GM21360 (cell line): ENCODE measurements around the gene TSNAXIP1.
A peak's percentile ranks its signal among the peaks of the same experiment; 100 is the strongest.
"Not testable (repeated sequence)": the region's sequence is repeated elsewhere in the genome, so short reads cannot be mapped to it uniquely, and the experiment has no call there.

Source experiments
- ATAC-seq: cut with Tn5 transposase; IDR thresholded peaks from one replicate; pipeline ENCODE4 v1.9.1; 2021; ENCODE audit warnings: mild to moderate bottlenecking, moderate library complexity; ENCODE audit not compliant: unreplicated experiment

The TSNAXIP1 gene

DNA sequence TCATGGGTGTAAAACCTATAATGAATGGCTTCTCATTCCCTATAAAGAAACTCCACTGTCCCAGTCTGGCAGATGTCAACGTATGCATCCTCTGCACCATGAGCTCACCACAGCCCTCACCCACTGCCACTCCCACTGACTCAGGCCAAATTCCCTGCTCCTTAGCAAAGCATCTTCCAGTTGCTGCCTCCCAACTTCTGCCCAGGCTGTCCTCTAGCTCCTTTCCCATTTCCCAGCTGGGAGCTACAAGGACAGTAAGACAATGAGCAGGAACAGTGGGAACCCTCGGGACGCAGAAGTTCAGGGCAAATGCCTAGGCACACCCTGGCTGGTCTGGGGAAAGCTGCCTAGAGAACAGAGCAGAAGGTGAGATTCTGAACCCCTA is 26.3 kb downstream of the TSNAXIP1 start:
- ATAC-seq = no peak

DNA sequence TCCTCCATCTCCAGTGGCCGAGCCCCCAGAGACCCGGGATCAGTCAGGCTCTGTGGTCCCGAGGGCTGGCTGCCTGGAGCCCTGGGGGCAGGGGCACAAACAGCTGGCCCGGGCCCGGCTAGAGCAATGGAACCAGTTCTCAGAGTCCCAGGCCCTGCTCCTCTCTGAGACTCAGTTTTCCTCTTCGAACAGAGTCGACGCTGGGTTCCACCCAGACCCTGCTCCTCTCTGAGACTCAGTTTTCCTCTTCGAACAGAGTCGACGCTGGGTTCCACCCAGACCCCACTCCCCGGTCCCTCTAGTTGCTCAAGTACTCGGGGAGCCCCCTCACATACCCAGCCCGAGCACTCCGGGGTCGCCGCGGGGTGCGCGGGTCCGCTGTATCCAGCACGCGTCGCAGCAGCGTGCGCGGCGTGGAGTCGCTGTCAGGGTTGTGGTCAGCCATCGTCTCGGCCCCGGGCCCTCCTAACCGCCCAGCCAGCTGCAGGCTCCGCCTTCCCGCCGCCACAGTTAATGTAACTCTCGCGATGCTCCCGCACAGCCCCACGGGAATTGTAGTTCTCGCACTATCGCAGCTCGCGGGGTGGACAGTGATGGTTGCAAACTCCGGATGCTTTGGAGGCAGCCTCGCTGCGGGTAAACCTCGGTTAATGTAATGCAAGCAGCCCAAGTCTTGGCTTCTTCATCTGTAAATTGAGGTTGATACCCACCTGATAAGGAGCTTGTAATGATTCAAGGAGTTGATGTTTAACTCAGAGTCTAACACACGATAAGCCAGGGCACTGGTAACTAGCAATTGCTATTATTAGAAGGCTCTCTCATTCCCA is 26.9 kb downstream of the TSNAXIP1 start:
- peak; percentile 94 for ATAC-seq

DNA sequence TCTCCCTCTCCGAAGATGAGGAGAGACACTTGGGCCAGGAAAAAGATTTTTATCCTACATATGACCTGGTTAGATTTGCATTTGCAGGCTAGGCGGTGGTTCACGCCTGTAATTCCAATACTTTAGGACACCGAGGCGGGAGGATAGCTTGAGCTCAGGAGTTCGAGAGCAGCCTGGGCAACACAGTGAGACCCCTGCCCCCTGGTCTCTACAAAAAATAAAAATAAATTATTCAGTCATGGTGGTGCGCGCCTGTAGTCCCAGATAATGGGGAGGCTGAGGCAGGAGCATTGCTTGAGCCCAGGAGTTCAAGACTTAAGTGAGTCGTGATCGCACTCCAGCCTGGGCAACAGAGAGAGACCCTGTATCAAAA is 27.5 kb downstream of the TSNAXIP1 start:
- no peak for ATAC-seq

DNA sequence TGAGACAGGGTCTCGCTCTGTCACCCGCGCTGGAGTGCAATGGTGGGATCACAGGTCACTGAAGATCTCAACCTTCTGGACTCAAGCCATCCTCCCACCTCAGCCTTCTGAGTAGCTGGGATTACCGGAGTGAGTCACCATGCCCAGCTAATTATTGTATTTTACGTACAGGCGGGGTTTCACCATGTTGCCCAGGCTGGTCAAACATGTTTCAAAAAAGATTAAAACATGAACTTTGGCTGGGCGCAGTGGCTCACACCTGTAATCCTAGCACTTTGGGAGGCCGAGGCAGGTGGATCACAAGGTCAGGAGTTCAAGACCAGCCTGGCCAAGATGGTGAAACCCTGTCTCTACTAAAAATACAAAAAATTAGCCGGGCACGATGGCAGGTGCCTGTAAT is 30.5 kb downstream of the TSNAXIP1 start:
- ATAC-seq = not testable (repeated sequence)

DNA sequence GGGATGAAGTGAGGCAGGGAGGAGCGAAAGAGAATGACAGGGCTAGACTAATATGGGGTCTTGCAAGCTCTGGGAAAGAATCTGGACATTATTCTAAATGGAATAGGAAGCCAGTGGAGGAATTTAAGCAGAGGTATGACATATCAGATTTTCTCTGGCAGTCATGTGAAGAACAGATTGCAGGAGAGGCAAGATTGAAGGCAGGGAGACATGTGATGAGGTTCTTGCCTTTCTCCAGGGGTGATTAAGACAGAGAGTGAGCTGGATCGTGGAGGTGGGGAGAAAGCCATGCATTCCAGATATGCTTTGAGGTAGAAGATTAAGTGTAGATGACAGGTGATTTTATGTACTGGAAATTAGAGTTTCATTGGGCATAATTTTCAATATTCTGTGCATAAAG is 31.1 kb downstream of the TSNAXIP1 start:
- ATAC-seq = no peak

DNA sequence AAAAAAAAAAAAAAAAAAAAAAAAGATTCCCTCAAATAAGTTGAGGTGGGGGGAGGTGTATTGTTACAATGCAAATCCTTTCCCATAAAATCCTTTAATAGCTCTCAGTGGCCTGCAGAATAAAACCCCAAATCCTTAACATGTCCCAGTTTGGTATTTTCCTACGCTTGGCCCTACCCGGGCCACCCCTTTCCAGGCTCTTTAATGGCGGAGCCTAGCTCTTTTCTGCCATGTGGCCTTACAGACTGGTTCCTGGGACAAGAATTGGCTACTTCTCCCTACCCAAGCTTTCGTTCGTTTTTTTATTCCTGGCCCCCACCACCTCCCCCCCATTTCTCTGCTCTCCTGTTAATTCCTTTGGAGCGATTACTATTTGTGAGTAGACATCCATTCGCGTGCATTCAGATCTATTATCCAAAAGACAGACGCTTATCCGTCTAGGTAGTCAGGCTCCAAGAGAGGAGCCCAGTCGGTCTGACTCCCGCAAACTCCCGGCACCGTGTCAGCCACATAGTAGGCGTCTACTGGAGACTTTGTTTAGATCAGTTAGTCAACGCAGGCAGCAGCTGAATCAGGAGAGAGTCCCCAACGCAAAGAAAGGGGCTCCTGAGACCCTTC is 34.6 kb downstream of the TSNAXIP1 start:
- no peak for ATAC-seq

DNA sequence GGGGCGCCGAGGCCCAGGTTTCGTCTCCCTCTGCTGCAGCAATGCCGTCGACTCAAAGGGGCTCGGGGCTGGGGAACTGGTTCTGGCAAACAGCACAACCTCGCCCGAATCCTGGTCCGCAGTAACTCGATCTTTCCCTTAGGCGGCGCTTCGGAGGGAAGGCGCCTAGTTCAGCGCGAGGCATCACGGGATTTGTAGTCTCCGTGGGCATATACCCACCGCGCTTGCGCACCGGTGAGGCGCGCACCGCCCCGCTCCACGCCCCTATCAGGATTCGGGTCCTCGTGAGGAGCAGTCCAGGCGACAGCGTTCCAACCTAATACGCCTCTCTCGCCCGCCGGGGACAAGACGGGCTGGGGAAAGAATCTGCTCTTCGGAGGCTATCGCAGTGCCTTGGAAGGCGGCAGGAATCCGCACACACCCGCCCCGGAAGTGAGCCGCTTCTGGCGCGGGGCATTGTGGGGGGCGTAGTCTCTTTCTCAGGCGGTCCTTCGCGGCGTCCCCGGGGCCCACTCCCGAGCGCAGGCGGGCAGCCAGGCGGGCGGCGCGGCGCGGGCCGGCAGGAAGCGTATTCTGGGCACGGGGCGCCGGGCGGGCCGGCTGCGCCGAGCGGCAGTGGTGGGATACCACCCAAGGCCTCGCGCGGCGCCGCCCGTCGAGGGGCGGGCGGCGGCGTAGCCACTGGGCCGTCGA is 35.3 kb downstream of the TSNAXIP1 start, which contains the start of gene THAP11:
TSS of gene THAP11 (plus strand) at position 505 of the 693 bp plus-strand sequence. CDS start 235 bp downstream, outside the sequence.
- ATAC-seq = peak; percentile 43

DNA sequence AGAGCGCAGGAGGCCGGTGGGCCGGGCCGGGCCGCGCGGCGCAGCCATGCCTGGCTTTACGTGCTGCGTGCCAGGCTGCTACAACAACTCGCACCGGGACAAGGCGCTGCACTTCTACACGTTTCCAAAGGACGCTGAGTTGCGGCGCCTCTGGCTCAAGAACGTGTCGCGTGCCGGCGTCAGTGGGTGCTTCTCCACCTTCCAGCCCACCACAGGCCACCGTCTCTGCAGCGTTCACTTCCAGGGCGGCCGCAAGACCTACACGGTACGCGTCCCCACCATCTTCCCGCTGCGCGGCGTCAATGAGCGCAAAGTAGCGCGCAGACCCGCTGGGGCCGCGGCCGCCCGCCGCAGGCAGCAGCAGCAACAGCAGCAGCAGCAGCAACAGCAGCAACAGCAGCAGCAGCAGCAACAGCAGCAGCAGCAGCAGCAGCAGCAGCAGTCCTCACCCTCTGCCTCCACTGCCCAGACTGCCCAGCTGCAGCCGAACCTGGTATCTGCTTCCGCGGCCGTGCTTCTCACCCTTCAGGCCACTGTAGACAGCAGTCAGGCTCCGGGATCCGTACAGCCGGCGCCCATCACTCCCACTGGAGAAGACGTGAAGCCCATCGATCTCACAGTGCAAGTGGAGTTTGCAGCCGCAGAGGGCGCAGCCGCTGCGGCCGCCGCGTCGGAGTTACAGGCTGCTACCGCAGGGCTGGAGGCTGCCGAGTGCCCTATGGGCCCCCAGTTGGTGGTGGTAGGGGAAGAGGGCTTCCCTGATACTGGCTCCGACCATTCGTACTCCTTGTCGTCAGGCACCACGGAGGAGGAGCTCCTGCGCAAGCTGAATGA is 36.0 kb downstream of the TSNAXIP1 start:
- no peak for ATAC-seq

DNA sequence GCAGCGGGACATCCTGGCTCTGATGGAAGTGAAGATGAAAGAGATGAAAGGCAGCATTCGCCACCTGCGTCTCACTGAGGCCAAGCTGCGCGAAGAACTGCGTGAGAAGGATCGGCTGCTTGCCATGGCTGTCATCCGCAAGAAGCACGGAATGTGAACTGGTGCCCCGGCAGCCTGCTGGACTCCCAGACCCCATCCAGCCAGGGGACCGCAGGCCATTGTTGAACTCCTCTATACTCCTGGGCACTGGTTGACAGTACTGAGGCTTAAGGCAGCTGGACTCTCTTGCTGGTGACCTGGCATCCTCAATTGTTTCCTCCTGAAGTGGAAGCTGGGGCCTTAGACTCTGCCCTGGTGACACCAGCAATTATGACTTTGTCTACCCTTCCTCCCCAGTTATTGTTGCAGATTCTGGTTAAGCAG is 36.7 kb downstream of the TSNAXIP1 start:
- no peak for ATAC-seq

DNA sequence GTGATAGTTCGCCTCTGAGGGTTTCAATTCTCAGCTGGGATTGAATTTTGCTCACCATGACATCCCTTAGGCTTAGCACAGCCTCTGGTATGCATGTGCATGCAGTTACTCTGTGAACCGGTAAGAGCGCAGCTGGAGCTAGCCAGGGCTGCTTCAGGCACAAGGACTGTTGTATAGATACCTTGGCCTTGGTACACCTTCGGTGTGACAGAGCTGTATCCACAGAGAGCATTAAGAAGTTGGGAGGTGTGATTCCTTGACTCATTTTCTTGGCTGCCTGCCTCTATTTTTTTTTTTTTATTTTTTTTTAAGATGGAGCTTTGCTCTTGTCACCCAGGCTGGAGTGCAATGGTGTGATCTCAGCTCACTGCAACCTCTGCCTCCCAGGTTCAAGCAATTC is 37.8 kb downstream of the TSNAXIP1 start:
- ATAC-seq = no peak

DNA sequence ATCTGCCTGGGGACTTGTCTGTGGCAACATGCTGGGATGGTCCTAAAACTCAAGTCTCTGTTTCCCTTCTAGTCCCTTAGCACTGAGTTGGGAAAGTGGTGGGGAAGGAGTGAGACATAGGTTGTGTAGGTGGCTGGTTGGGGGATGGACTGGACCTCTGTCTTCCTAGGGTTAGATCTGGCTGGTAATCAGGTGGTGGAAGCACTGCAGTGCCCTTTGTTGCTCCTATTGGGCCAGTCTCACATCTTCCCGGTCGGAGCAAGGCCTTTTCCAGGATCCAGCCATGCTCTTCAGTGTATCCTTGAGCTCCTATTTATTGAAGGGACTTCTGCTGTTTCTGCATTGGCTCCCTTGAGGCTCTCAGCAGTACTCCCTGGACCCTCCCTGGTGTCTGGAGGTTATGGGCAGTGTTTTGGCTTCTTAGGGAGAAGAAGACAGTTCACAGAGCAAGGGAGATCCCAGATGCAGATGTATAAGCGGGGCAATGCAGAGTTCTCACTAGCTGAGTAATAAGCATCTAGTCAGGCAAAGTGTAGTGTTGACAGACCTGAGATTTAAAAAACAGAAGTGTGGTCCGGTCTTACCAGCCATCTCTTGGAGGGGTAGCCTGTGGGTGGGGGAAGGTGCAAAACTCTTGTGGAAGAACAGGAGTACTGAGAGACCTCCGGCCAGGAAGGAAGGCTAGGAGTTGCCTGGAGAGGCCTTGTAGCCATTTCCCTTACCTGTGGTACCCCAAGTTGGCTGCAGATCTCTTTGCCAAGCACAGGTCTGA is 38.8 kb downstream of the TSNAXIP1 start:
- ATAC-seq = no peak

DNA sequence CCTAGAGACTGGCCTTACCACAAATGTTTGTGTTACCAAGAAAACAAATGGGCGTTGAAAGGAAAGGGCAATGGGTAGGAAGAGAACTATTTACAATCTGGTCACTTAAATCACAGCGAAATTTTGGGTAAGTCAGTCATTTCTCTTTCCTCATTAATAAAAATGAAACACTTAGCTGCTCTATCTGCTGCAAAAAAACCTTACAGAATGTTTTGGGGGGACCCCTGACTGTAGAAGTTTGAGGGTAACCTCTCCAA is 39.3 kb downstream of the TSNAXIP1 start:
- no peak for ATAC-seq

DNA sequence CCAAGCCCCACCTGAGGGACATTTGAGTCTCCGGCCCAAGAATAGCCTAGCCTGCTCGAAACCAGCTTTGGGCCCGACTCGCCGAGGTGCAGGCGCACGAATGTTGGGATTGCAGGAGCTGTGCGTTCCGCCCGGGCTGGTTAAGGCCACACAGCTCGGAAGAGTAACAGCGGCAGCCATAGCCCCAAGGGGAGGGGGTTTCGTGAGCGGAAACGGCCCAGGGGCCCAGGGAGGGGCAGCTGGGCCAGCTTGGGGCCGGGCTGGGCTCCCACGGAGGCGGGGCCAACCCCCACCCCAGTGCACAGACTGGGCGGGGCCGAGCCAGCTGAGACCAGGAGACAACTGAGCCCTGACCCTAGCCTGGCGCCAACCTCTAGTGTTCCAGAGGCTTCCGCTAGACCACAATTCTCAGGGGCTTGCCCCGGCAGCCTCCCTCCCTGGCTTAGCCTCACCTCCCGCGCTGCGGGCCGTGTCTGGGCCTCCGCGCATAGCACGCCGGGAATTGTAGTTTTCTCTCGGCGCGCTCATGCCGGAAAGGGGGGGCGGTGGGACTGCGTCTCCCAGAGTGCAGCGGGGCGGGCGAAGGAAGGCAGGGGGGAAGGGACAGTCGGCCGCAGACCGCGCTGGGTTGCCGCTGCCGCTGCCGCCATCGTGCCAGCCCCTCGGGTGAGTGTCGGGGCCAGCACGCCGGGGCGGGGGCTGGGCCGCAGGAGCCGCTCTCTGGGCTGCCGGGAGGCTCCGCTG is 39.8 kb downstream of the TSNAXIP1 start, which contains the start of gene NUTF2:
TSS of gene NUTF2 (plus strand) at position 614 of the 744 bp plus-strand sequence. CDS start 18,198 bp downstream, outside the sequence.
- ATAC-seq = peak; percentile 42

DNA sequence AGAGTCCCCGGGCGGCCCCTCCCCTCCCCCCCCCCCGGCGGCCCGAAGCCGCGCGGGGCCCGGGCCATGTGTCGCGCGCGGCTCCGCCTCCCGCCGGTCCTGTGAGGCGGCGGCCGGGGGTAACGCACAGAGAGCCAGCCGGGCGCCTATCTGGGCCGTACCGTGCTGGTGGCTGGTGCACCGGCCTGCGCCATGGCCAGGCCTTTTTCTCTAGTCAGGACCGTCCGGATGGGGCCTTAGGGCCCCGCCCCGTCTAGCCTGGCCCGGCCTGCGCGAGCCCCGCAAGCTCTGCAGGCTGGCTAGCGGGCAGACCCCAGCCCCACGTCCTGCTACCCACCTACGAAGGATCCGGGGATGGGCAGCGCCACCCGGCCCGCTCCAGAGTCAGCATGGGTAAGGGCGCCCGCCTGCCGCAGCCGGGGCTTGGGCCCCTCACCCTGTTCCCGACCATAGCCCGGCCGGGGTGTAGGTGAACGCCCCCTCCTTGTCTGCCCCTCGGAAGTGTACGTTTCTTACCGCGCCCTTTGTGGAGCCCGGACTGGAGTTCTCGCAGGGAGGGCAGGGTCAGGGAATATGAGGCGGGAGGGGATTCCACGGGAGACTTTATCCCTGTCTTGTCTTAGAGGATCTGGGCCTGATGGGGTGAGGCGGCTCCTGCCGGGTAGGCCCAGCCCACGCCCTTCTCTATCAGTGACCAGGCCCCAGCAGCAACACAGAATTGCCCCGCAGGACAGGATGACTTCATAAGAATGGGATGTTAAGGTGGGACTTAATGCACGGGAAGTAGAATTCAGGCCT is 40.6 kb downstream of the TSNAXIP1 start, which contains the start of gene CENPT:
TSS of gene CENPT (minus strand) at position 630 of the 798 bp plus-strand sequence. CDS start 13,834 bp downstream, outside the sequence.
- ATAC-seq = peak; percentile 30

DNA sequence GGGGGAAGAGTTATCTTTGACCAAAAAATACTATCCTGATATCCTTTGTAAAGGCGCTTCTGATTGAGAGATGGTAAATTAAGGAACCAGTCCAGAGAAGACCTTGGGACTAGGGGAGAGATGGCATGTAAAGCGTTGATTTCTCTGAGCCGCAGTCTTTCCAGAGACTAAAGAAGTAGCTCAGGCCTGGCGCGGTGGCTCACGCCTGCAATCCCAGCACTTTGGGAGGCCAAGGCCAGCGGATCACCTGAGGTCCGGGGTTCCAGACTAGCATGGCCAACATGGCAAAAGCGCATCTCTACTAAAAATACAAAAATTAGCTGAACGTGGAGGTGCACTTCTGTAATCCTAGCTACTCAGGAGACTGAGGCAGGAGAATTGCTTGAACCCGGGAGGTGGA is 41.4 kb downstream of the TSNAXIP1 start:
- no peak for ATAC-seq

DNA sequence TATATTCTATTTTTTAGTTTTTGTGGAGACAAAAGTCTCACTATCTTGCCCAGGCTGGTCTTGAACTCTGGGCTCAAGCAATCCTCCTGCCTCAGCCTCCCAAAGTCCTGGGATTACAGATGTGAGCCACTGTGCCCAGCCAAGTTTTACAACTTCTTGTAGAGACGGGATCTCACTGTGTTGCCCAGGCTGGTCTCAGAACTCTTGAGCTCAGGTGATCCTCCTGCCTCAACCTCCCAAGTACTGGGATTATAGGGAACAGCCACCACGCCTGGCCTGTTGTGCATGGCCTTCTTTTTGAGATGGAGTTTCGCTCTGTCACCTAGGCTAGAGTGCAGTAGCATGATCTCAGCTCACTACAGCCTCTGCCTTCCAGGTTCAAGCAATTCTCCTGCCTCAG is 47.0 kb downstream of the TSNAXIP1 start:
- no peak for ATAC-seq

DNA sequence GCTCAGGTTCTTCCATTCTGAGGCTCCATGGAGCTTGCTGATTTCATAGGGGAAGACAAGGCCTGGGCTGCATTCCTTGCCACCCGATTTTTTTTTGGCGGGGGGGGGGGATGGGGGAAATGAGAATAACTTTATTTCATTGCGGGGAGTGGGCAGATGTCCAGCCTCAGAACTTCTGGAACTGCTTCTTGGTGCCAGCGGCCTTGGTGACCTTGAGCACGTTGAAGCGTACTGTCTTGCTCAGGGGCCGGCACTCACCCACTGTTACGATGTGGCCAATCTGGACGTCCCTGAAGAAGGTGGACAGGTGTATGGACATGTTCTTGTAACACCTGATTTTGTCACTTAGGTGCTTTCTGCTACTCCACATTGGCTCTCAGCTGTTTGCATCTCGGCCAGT is 49.1 kb downstream of the TSNAXIP1 start:
- no peak for ATAC-seq

DNA sequence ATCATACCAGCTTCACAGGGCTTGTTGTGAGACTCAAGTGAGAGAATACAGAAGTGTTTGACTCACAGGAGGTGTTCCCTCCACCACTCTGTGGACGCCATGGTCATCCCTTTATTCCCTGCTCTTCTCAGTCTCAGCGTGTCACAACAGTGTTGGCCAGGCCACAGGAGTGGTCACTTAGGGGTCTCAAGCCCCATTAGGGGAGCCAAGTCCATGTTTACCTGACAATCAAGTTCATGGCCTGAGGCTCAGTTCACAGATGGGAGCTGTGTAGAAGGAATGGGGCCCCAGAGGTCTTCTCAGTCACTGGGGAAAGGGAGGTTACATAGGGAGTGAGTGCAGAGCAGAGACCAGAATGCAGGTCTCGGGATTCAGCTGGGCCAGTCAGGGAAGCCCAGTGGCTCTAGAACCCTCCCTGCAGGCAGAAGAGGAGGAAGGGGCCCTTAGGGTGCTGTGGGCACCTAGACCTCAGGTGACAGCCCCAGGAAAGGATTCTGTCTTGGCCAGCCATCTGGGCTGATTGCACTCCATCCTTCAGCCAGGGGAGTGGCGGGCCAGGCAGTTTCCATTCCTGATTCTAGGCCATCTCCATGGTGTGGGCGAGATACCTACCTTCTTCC is 50.3 kb downstream of the TSNAXIP1 start:
- ATAC-seq = no peak
